CD4-positive, alpha-beta T cell treated with Interleukin-10 for 1 hour (primary cell): ENCODE results near the gene DLX4.

Experiments
- DNase-seq: peaks from one replicate; pipeline ENCODE4 v3.0.0-alpha.2; 2020

The DLX4 gene

GRCh38 chr17:49949634-49950033 lies 19.4 kb upstream of the DLX4 start:
- DNase-seq = no peak

GRCh38 chr17:49951362-49952082 lies 17.5 kb upstream of the DLX4 start:
- no peak for DNase-seq

- peak; percentile 81 for DNase-seq
Observed at GRCh38 chr17:49952209-49952911, 16.6 kb upstream of the DLX4 start.

- DNase-seq = no peak
Observed at GRCh38 chr17:49952912-49953497, 16.0 kb upstream of the DLX4 start.

- DNase-seq = no peak
Observed at GRCh38 chr17:49955157-49955556, 13.8 kb upstream of the DLX4 start.

GRCh38 chr17:49956780-49957179 lies 12.2 kb upstream of the DLX4 start:
- no peak for DNase-seq

- DNase-seq = no peak
Observed at GRCh38 chr17:49957350-49957749, 11.6 kb upstream of the DLX4 start.

GRCh38 chr17:49958723-49959122 lies 10.3 kb upstream of the DLX4 start:
- no peak for DNase-seq

- DNase-seq = no peak
Observed at GRCh38 chr17:49959183-49959935, 9.6 kb upstream of the DLX4 start.

GRCh38 chr17:49962599-49963308 lies 6.2 kb upstream of the DLX4 start:
- DNase-seq = no peak

- no peak for DNase-seq
Observed at GRCh38 chr17:49963309-49963625, 5.7 kb upstream of the DLX4 start.

- DNase-seq = no peak
Observed at GRCh38 chr17:49963626-49964302, 5.2 kb upstream of the DLX4 start.

- no peak for DNase-seq
Observed at GRCh38 chr17:49964303-49964768, 4.7 kb upstream of the DLX4 start.

- peak; percentile 45 for DNase-seq
Observed at GRCh38 chr17:49964769-49965523, 4.0 kb upstream of the DLX4 start.

- DNase-seq = no peak
Observed at GRCh38 chr17:49965524-49965909, 3.5 kb upstream of the DLX4 start.

GRCh38 chr17:49966767-49967166 lies 2.2 kb upstream of the DLX4 start:
- no peak for DNase-seq

- no peak for DNase-seq
Observed at GRCh38 chr17:49967205-49967604, 1.8 kb upstream of the DLX4 start.

GRCh38 chr17:49967621-49968404 lies 1.2 kb upstream of the DLX4 start:
- no peak for DNase-seq

GRCh38 chr17:49968405-49969133 lies 421 bp upstream of the DLX4 start:
- DNase-seq = peak; percentile 70
